GM18951 (cell line): ENCODE data around the gene FOXO3.

Experiments used
- POLR2A ChIP-seq: IDR thresholded peaks from 4 replicates; pipeline ENCODE4 v1.6.1; 2011; ENCODE audit warnings: mild to moderate bottlenecking; ENCODE audit not compliant: insufficient read length, insufficient read depth; ENCODE audit errors: extremely low read depth
- in situ Hi-C: fragments of 300-500 bp; cut with MboI; formaldehyde crosslinking; loops from one replicate; pipeline ENCODE4 v1.12.0; 2022; ENCODE audit warnings: low sequenced_read_pairs, mixed read lengths, inconsistent platforms; ENCODE audit not compliant: unreplicated experiment

The FOXO3 gene

GRCh38 chr6:108570517-108570916, 9.8 kb downstream of the FOXO3 start:
- in situ Hi-C loops, result no loop called here
- no peak for TF ChIP-seq POLR2A

GRCh38 chr6:108574457-108575141, 13.9 kb downstream of the FOXO3 start:
- TF ChIP-seq POLR2A, result no peak
- in situ Hi-C loops, result no loop called here

GRCh38 chr6:108575905-108576494, 15.3 kb downstream of the FOXO3 start:
- in situ Hi-C loops, result no loop called here
- no peak for TF ChIP-seq POLR2A

GRCh38 chr6:108576709-108577108, 16.0 kb downstream of the FOXO3 start:
- in situ Hi-C loops, result no loop called here
- TF ChIP-seq POLR2A, result no peak

GRCh38 chr6:108578166-108578565, 17.4 kb downstream of the FOXO3 start:
- TF ChIP-seq POLR2A, result no peak
- in situ Hi-C loops, result no loop called here

- TF ChIP-seq POLR2A, result no peak
- in situ Hi-C loops, result no loop called here
Measured at GRCh38 chr6:108578595-108579327, 18.0 kb downstream of the FOXO3 start.

- in situ Hi-C loops, result no loop called here
Measured at GRCh38 chr6:108579328-108579721, 18.6 kb downstream of the FOXO3 start.

GRCh38 chr6:108580646-108581045, 19.9 kb downstream of the FOXO3 start:
- no peak for TF ChIP-seq POLR2A
- in situ Hi-C loops, result no loop called here

More at GRCh38 chr6:108579328-108579721, 18.6 kb downstream of the FOXO3 start:
- no peak for TF ChIP-seq POLR2A

GRCh38 chr6:108581237-108581931, 20.7 kb downstream of the FOXO3 start:
- in situ Hi-C loops, result no loop called here
- no peak for TF ChIP-seq POLR2A

GRCh38 chr6:108581932-108582475, 21.3 kb downstream of the FOXO3 start:
- in situ Hi-C loops, result no loop called here
- TF ChIP-seq POLR2A, result no peak

GRCh38 chr6:108582618-108583017, 21.9 kb downstream of the FOXO3 start:
- in situ Hi-C loops, result no loop called here
- no peak for TF ChIP-seq POLR2A

GRCh38 chr6:108584323-108584722, 23.6 kb downstream of the FOXO3 start:
- no peak for TF ChIP-seq POLR2A
- in situ Hi-C loops, result no loop called here

- in situ Hi-C loops, result no loop called here
- TF ChIP-seq POLR2A, result no peak
Measured at GRCh38 chr6:108585359-108585758, 24.6 kb downstream of the FOXO3 start.
